HG03196 (cell line): Measurements from ENCODE around the gene PARD6A.
"Not testable (repeated sequence)": the region's sequence is repeated elsewhere in the genome, so short reads cannot be mapped to it uniquely, and the experiment has no call there.

Source experiments
- ATAC-seq: cut with Tn5 transposase; IDR thresholded peaks from one replicate; pipeline ENCODE4 v1.9.1; 2021; ENCODE audit not compliant: unreplicated experiment

PARD6A gene

GRCh38 chr16:67685388-67686112, 24.8 kb downstream of the PARD6A start:
- ATAC-seq, result no peak

GRCh38 chr16:67693517-67694285, 32.9 kb downstream of the PARD6A start:
- not testable (repeated sequence) for ATAC-seq

GRCh38 chr16:67694611-67695010, 33.9 kb downstream of the PARD6A start:
- ATAC-seq, result no peak

- ATAC-seq, result no peak
Observed at GRCh38 chr16:67697422-67698185, 36.8 kb downstream of the PARD6A start.

DNA sequence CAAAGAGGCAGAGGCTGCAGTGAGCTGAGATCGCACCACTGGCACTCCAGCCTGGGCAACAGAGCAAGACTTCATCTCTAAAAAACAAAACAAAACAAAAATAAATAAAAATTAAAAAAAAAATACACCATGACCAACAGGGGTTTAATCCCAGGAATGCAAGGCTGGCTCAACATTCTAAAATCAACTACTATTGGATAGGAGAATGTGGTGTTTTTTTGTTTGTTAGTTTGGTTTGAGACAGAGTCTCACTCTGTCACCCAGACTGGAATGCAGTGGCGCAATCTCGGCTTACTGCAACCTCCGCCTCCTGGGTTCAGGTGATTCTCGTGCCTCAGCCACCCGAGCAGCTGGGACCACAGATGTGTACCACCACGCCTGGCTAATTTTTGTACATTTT, 38.5 kb downstream of the PARD6A start:
- no peak for ATAC-seq

DNA sequence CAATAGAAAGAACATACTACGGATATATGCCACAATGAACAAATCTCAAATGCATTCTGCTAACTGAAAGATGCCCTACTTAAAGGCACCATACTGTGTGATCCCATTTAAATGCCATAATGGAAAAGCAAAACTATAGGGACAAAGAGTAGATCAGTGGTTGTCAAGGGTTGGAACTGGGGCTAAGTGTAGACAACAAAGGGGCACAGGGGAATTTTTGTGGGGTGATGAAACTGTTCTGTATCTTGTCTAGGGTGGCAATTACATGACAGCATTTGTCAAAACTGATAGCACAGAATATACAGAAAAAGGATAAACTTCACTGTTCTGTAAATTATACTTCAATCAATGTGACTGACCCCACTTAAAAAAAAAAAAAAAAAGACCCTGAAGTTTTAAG, 40.7 kb downstream of the PARD6A start:
- ATAC-seq, result no peak

- no peak for ATAC-seq
Observed at GRCh38 chr16:67702130-67702529, 41.4 kb downstream of the PARD6A start.

- ATAC-seq, result no peak
Observed at GRCh38 chr16:67703626-67704025, 42.9 kb downstream of the PARD6A start.

DNA sequence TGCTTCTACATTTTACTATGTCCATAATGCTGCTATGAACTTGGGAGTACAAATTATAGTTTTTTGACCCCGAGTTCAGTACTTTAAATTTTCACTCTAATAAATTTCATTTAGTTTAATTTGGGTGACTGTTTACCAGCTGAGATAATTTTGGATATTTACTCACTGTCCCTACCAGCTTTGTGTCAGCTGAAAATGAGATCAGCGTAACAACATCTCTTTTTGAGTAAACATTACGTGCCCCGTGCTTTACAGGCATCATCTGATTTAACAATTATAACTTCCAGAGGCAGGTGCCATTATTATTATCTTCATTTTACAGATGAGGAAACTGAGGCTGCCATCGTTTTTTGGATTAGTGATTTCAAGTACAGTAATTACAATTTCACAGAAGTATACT, 43.4 kb downstream of the PARD6A start:
- no peak for ATAC-seq

GRCh38 chr16:67707210-67707609, 46.5 kb downstream of the PARD6A start:
- no peak for ATAC-seq

- no peak for ATAC-seq
Observed at GRCh38 chr16:67707790-67708189, 47.0 kb downstream of the PARD6A start.

GRCh38 chr16:67708368-67708771, 47.6 kb downstream of the PARD6A start:
- no peak for ATAC-seq

DNA sequence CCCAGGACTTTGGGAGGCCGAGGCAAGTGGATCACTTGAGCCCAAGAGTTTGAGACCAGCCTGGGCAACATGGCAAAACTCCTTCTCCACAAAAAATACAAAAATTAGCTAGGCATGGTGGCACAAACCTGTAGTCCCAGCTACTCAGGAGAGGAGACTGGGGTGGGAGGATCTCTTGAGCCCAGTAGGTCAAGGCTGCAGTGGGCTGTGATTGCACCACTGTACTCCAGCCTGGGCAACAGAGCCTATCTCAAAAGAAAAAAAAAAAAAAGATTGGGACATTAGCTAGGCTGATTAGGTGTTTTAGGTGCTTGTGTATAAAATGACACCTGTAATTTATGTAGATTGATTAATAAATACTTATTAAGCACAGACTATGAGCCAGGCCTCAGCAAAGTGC, 48.3 kb downstream of the PARD6A start:
- ATAC-seq, result no peak

DNA sequence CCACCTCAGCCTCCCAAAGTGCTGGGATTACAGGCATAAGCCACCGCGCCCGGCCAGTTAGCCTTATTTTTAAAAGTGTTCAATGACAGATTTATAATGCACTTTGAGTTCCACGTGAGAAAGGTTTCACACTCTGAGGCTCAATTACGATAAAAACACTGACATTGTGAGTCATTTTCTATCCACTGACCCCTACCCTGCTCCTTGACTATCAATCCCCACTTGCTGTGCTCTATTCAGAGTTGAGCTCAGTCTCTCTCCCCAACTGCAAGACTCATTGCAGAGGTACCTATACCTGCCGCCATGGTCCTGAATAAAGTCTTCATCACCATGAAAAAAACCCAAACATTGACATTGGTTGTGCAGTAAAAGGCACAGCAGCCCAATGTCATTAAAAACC, 49.8 kb downstream of the PARD6A start:
- no peak for ATAC-seq
